Measurements from ENCODE around the gene HAUS5.

- no peak for TF ChIP-seq CTCF (IDR thresholded peaks at IDR 0.05)
- TF ChIP-seq POLR2A (IDR thresholded peaks at IDR 0.05), result no peak
Measured at GRCh38 chr19:35609851-35610353, 2.6 kb upstream of the HAUS5 start.
